ENCODE measurements around the gene CA5A. TPM values are rescaled to one million over a fixed set of nuclear protein-coding genes. Genes with fewer than 3 reads are reported as not detected.

The CA5A gene
- total and polyA plus RNA-seq, 2 of the 13 experiments (the other 11 are each of a cell fraction or from before 2014, with no cell fraction given) = 66.8 to 106 TPM

DNA sequence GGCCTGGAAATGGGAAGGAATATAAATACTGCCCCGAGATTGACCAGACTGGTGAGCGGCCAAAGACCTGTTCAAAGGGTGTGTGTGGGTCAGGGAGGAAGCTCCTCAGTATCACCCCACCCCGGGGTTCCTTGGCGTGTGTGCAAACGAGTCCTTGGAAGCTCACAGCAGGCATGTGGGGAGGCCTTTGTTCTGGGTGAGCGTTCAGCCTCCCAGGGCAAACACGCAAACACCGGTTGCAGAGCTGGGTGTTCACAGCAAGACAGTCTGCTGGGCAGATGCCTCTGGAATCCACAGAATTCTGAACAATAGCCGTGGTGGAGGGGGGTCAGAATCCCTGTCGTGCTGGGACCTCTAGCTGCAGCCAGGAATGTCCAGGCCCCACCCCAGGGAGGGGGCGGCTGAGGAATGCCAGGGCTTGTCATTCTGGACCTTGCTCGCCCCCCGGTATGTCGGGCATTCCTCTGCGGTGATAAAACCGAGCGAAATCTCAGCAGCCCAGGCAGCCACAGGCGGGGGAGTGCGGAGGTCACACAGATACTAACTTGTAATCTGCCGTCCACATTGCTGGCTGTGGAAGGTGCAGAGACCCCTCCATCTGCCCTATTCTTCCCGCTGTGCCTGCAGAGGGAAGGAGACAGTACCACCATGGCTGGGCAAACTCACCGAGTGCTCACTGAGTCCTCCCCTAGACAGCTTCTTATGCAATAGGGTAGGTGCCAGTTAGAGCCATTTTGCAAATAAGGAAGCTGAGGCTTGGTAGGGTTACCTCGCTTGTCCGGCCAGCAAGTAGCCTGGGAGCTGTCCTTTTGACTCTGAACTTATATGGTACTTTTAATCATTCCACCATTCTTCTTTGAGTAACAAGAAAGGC, 65.7 kb downstream of the CA5A start (continued):
- TF ChIP-seq NFIC (IDR thresholded peaks at IDR 0.05; ENCODE audit: low read length) (peak; percentile 29; the same call in 1 of the 2 replicates), ZNF616 (CRISPR knock-in tag; IDR thresholded peaks at IDR 0.05; ENCODE audit: low read depth) (peak; percentile 40; the same call in 1 of the 2 replicates), MIXL1 (CRISPR knock-in tag; IDR thresholded peaks at IDR 0.05) (peak; percentile 83), ZNF556 (CRISPR knock-in tag; IDR thresholded peaks at IDR 0.05; ENCODE audit: borderline replicate concordance) (peak; percentile 59; the same call in 1 of the 2 replicates), ELF1 (CRISPR knock-in tag; IDR thresholded peaks at IDR 0.05) (peak; percentile 64), ZNF274 (CRISPR knock-in tag; IDR thresholded peaks at IDR 0.05) (peak; percentile 79), RCOR2 (CRISPR knock-in tag; IDR thresholded peaks at IDR 0.05) (peak; percentile 91), KDM6A (CRISPR knock-in tag; IDR thresholded peaks at IDR 0.05; ENCODE audit: low read depth) (peak; percentile 92), ATF7 (IDR thresholded peaks at IDR 0.05) (peak; percentile 73), ATF7 (CRISPR knock-in tag; IDR thresholded peaks at IDR 0.05) (peak; percentile 97), NCOR1 (IDR thresholded peaks at IDR 0.05; ENCODE audit: borderline replicate concordance, low read length) (peak; percentile 82; the same call in 1 of the 2 replicates), KDM3A (CRISPR knock-in tag; IDR thresholded peaks at IDR 0.05; ENCODE audit: low read depth) (peak; percentile 96), ZNF564 (CRISPR knock-in tag; IDR thresholded peaks at IDR 0.05) (0 out of 2 replicates have a peak, but pooled peaks have one; percentile 46), PITX1 (CRISPR knock-in tag; IDR thresholded peaks at IDR 0.05) (peak; percentile 94), JDP2 (CRISPR knock-in tag; IDR thresholded peaks at IDR 0.05; ENCODE audit: borderline replicate concordance) (peak; percentile 39; the same call in 1 of the 2 replicates), RFXAP (CRISPR knock-in tag; IDR thresholded peaks at IDR 0.05; ENCODE audit: borderline replicate concordance) (peak; percentile 69; the same call in 1 of the 2 replicates), ZEB1 (IDR thresholded peaks at IDR 0.05; ENCODE audit: insufficient replicate concordance, low read depth) (peak; percentile 89), ZNF136 (CRISPR knock-in tag; IDR thresholded peaks at IDR 0.05; ENCODE audit: low read depth) (peak; percentile 72; the same call in 1 of the 2 replicates)
- TF ChIP-seq, protein P1, sequence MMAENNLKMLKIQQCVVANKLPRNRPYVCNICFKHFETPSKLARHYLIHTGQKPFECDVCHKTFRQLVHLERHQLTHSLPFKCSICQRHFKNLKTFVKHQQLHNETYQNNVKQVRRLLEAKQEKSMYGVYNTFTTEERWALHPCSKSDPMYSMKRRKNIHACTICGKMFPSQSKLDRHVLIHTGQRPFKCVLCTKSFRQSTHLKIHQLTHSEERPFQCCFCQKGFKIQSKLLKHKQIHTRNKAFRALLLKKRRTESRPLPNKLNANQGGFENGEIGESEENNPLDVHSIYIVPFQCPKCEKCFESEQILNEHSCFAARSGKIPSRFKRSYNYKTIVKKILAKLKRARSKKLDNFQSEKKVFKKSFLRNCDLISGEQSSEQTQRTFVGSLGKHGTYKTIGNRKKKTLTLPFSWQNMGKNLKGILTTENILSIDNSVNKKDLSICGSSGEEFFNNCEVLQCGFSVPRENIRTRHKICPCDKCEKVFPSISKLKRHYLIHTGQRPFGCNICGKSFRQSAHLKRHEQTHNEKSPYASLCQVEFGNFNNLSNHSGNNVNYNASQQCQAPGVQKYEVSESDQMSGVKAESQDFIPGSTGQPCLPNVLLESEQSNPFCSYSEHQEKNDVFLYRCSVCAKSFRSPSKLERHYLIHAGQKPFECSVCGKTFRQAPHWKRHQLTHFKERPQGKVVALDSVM (CRISPR knock-in tag; IDR thresholded peaks at IDR 0.05) = peak; percentile 73
- TF ChIP-seq, protein P2, sequence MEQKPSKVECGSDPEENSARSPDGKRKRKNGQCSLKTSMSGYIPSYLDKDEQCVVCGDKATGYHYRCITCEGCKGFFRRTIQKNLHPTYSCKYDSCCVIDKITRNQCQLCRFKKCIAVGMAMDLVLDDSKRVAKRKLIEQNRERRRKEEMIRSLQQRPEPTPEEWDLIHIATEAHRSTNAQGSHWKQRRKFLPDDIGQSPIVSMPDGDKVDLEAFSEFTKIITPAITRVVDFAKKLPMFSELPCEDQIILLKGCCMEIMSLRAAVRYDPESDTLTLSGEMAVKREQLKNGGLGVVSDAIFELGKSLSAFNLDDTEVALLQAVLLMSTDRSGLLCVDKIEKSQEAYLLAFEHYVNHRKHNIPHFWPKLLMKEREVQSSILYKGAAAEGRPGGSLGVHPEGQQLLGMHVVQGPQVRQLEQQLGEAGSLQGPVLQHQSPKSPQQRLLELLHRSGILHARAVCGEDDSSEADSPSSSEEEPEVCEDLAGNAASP (CRISPR knock-in tag; IDR thresholded peaks at IDR 0.05; ENCODE audit: borderline replicate concordance) = peak; percentile 89
- TF ChIP-seq, protein P3, sequence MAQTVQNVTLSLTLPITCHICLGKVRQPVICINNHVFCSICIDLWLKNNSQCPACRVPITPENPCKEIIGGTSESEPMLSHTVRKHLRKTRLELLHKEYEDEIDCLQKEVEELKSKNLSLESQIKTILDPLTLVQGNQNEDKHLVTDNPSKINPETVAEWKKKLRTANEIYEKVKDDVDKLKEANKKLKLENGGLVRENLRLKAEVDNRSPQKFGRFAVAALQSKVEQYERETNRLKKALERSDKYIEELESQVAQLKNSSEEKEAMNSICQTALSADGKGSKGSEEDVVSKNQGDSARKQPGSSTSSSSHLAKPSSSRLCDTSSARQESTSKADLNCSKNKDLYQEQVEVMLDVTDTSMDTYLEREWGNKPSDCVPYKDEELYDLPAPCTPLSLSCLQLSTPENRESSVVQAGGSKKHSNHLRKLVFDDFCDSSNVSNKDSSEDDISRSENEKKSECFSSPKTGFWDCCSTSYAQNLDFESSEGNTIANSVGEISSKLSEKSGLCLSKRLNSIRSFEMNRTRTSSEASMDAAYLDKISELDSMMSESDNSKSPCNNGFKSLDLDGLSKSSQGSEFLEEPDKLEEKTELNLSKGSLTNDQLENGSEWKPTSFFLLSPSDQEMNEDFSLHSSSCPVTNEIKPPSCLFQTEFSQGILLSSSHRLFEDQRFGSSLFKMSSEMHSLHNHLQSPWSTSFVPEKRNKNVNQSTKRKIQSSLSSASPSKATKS (CRISPR knock-in tag; IDR thresholded peaks at IDR 0.05) = peak; percentile 77; the same call in 1 of the 2 replicates
- TF ChIP-seq, protein P4, sequence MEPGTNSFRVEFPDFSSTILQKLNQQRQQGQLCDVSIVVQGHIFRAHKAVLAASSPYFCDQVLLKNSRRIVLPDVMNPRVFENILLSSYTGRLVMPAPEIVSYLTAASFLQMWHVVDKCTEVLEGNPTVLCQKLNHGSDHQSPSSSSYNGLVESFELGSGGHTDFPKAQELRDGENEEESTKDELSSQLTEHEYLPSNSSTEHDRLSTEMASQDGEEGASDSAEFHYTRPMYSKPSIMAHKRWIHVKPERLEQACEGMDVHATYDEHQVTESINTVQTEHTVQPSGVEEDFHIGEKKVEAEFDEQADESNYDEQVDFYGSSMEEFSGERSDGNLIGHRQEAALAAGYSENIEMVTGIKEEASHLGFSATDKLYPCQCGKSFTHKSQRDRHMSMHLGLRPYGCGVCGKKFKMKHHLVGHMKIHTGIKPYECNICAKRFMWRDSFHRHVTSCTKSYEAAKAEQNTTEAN (CRISPR knock-in tag; conservative IDR thresholded peaks at IDR 0.05) = peak; percentile 68
